Measurements from ENCODE around the gene GSK3B.
"Not testable (repeated sequence)": the region's sequence is repeated elsewhere in the genome, so short reads cannot be mapped to it uniquely, and the experiment has no call there.

Gene GSK3B

GRCh38 chr3:119998166-119998565 lies 96.1 kb downstream of the GSK3B start:
- no peak for ATAC-seq

- no peak for ATAC-seq
These were observed 103.4 kb downstream of the GSK3B start for GRCh38 chr3:119990888-119991287.

DNA sequence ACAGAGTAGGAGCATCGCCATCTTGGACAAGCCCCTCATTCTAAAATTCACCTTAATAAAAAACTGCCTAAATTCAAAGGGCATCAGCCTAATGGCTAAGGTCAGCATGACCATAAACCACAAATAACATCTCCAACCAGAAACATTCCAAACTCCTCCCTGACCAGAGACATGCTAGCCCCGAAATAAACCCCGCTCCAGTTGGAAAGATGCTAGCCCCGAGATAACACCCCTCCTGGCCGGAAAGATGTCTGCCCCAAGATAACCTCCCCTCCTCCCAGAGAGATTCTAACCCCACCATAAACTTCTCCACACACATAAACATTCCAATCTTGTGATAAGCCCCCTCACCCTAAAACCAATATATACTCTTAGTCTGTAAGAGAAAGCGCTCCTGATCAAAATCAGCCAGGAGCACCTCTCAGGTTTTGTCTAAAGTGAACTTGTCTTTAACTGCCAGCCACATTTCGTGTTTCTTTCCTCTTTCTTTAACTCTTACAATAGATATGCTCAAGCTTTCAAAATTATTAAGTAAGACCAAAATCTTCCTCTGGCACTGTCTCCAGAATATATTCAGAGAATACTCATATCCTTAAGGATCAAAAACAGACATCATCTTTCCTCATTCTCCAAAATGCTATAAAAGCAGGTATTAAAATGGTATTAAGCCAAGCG lies 104.1 kb downstream of the GSK3B start:
- no peak for ATAC-seq

GRCh38 chr3:119986812-119987211 lies 107.4 kb downstream of the GSK3B start:
- ATAC-seq: not testable (repeated sequence)

DNA sequence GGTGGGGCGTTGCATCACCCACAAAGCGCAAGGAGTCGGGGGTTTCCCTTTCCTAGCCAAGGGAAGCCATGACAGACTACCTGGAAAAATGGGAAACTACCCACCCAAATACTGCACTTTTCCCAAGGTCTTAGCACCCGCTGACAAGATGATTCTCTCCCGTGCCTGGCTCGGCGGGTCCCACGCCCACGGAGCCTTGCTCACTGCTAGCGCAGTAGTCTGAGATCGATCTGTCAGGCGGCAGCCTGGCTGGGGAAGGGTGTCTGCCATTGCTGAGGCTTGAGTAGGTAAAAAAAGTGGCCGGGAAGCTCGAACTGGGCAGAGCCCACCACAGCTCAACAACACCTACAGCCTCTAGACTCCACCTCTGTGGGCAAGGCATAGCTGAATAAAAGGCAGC lies 112.9 kb downstream of the GSK3B start:
- ATAC-seq: no peak

DNA sequence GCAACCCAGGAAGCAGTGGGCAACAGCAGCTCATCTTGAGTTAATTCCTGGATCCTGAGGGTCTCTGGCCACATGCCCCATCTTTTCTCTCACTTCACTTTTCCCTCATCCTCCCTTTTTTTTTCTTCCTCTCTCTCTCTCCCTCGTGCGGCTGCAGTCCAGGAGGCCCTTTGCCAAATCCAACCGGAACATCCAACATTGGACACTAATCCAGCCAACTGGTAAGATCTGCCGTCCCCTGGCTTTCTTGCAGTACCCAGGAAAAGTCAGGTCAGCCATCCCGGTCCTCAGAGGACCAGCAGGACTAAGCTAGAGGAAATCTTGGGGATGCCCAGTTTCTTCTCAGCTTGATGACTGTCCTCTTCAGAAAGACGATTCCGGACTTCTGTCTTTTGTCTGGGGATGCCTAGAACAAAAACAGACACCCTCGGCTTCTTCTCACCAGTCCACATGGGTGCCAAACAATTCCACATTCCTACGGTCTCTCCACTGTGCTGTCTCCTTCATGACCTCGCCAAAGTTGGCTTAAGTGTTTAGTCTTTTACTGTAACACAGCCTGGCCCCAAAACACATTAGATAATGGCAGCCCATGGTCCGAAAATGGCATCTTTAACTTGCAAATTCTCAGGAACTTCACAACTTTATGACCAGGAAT lies 115.6 kb downstream of the GSK3B start:
- no peak for ATAC-seq

DNA sequence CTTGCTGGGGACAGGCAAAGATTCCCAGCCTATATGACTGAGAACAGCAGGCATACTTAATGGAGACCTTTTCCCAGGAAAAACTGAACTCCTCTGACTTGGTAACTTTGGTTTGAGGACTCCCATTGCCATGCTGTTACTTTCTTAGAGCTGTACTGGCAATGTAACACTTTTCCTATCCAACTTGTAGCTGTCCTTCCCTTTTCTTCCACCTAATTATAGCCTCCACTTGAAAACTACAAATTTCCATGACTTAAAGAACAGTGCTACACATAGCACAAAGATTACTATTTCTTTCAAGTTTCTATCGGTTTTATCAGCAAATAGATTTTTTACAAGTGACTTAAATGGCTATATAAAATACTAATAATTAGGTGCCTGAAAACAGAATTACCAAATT lies 116.9 kb downstream of the GSK3B start:
- no peak for ATAC-seq

DNA sequence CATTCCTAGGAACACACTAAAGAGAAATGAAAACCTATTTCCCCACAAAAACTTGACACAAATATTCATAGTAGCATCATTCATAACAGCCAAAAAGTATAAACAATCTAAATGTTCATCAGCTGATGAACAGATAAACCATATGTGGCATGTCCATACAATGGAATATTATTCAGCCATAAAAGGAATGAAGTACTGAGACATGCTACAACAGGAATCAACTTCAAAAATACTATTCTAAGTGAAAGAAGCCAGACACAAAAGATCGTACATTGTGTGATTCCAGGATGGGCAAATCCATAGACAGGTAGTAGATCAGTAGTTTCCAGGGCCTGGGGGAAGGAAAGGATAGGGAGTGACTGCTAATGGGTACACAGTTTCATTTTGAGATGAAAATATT lies 118.0 kb downstream of the GSK3B start:
- ATAC-seq: no peak

DNA sequence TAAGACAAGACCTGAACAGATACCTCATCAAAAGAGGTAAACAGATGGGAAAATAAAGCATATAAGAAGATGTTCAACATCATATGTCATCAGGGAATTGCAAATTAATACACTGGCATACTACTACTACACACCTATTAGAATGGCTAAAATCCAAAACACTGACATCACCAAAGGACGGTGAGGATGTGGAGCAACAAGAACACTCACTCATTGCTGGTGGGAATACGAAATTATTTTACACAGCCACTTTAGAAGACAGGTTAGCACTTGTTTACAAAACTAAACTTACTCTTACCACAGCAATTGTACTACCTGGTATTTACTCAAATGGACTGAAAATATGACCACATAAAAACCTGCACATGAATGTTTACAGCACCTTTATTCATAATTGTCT lies 119.6 kb downstream of the GSK3B start:
- ATAC-seq: no peak

DNA sequence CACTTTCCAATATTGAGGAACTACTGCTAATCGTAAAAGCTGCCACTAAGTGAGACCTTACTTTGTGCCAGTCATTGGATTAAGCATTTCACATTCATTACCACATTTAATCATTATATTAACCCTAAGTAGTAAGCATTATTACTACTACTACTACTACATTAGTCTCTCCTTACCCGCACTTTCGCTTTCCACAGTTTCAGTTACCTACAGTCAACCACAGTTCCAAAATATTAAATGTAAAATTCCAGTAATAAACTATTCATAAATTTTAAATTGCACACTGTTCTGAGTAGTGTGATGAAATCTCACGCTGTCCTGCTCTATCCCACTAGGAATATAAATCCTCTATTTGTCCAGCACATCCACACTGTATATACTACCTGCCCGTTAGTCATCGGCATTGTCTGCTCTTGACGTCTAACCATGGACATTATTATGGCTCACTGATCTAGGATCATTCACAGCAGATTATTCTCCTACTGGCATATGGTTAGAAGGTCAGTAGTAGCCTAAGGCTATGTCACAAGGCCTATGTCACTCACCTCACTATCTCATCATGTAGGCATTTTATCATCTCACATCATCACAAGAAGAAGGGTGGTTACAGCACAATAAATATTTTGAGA lies 121.1 kb downstream of the GSK3B start:
- ATAC-seq: no peak

- no peak for ATAC-seq
These were observed 124.5 kb downstream of the GSK3B start for GRCh38 chr3:119969759-119970158.

- ATAC-seq: no peak
These were observed 126.8 kb downstream of the GSK3B start for GRCh38 chr3:119967353-119968006.

DNA sequence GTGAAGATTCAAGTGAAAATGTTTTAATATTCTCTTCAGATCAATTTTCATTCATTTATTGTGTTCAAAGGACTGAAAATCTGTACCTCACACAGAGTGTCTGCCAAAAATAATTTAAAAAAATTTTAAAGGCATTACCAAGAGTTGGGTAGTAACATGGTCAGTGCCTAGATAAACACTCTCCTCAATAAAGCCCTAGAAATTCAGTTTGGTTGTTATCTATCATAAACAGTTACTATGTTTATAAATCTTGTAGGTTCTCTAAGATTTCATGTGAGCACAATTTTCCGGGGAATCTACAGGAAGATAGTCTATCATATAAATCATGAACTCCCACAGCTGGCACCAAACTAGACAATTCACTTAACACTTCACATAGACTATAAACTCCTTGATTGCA lies 128.6 kb downstream of the GSK3B start:
- no peak for ATAC-seq

DNA sequence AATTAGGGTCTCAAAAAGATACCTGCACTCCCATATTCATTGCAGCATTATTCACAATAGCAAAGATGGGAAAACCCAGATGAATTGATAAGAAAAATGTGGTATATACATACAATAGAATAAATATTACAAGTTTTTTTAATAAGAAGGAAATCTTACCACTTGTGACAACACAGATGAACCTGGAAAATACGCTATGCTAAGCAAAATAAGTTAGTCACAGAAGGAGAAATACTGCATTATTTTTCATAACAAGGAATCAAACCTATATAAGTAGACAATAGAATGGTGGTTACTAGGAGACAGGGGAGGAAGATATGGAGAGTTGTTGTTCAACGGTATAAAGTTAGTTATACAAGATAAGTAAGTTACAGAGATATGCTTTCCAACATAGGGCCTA lies 130.0 kb downstream of the GSK3B start:
- ATAC-seq: no peak

DNA sequence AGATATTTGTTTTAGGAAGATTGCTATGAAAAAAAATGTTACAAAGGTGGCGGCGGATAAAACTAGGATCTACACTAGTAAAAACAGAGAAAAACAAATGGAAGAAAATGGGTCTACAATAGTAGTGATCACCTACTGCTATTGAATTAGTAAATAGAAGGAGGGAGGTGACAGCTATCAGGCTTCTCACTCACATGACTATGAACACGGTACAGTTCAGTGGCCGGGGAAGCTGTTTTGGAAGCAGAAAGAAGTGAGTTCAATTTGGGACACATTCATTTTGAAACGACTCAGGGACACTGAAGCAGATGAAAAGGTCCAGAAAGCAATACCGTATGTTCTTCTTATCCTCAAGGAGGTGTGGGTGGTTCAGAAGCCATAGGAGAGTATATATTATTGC lies 138.3 kb downstream of the GSK3B start:
- no peak for ATAC-seq

DNA sequence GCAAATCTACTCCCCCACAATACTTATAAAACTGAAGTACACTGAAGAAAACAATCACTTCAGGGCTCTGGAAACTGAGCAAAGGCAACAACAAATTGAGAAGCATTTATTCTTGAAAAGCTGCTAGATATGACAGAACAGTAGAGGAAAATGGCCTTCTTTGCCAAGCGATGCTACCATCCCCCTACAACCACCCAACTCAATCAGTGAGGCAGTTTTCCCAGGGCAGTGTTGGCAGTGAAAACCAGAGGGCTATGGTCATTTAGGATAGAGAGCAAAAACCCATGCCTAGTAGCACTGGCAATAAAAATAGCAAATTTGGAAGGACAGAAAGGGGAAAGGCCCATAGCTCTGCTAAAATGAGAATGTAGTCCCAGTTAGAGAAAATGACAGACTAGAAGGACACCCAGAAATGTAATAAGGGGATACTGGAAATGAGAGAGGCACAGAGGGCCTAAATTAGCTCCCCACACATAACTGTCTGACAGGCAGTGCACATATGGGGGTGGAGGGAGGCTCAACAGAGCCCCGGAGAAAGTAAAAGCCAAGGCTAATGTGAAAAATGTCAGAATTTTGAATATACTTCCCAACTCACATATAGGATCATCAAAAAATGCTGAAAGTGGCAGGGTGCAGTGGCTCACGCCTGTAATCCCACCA lies 143.5 kb downstream of the GSK3B start:
- ATAC-seq: no peak

- no peak for ATAC-seq
These were observed 149.0 kb downstream of the GSK3B start for GRCh38 chr3:119945291-119945690.

DNA sequence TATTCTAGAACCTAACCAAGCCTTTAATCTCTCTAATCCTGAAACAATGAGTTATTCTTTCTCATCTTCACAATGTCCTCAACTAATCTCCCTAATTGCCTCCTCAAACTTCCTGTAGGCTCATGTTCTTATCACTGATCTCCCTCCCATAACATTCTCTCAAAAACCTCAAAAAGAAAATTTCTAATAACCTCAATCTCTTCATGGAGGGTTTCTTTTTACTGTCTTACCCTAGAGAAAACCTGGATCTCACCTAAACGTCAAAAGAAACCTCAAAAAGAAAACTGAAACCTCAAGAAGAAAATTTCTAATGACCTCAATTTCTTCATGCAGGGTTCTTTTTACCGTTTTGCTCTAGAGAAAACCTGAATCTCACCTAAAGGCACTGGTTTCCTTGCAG lies 150.2 kb downstream of the GSK3B start:
- ATAC-seq: no peak

- ATAC-seq: no peak
These were observed 155.2 kb downstream of the GSK3B start for GRCh38 chr3:119939077-119939476.

- ATAC-seq: peak; percentile 82 to 95
These were observed 157.0 kb downstream of the GSK3B start for GRCh38 chr3:119937229-119937628.

DNA sequence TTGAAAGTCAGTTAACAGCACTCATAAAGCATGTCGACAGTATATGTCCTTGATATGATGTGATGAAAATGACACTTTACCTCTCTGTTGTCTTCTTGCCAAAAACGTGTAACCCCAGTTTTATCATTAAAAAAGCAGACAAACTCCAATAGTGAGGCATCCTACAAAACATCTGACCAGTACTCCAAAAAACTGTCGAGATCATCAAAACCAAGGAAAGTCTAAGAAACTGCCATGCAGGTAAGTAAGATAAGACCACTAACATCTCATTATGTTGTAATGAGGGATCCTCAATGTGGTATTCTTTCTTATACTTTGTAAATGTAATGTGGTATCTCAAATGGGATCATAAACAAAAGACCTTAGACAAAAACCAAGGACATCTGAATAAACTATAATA lies 160.0 kb downstream of the GSK3B start:
- no peak for ATAC-seq

DNA sequence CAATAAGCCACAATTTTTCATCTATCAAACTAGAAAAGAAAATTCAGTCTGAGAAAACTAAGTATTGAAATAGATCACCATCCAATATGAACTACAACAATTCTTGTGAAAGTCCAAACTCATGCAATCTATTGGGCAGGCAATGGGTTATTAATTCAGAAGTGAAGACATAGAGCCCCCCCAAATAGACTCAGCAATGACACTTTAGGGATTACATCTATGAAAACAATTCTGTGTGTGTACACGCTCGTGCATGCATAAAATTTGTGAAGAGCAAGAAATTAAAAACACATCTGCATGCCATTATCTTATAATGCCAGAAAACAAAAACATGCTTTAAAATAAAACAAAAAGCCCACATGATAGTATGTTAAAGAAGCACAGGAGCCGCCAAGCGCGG lies 161.0 kb downstream of the GSK3B start:
- no peak for ATAC-seq

GRCh38 chr3:119930286-119930685 lies 164.0 kb downstream of the GSK3B start:
- no peak for ATAC-seq
